Stimulated activated CD4-positive, alpha-beta T cell treated with anti-CD3 and anti-CD28 coated beads, Interleukin-4, amount 100 ng/mL, for 48 hours (primary cell): ENCODE results near the gene PAFAH2.
"Not testable (repeated sequence)": the region's sequence is repeated elsewhere in the genome, so short reads cannot be mapped to it uniquely, and the experiment has no call there.

Experiments
- DNase-seq, 2 donors: peaks; one replicate each; pipeline ENCODE4 v3.0.0-alpha.2; 2020; ENCODE audit warnings: low read depth in 2 of 2

The PAFAH2 gene

DNA sequence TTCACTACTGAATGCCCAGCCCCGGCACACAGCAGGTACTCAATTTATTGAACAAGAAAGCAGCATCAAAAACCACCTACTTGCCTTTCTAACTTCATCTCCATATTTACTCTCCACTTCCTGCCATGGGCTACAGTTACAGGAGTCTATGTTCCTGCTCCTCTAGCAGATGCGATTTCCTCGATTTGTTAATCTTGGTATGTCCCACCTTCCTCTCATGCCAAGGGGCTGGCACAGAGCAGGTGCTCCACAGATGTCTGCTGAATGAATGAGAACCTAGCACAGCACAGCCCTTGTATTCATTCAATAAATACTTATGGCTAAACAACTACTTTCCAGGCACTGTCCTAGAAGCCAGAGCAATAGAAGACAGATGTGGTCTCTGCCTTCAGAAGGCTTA, 12.2 kb downstream of the PAFAH2 start:
- DNase-seq, result no peak

DNA sequence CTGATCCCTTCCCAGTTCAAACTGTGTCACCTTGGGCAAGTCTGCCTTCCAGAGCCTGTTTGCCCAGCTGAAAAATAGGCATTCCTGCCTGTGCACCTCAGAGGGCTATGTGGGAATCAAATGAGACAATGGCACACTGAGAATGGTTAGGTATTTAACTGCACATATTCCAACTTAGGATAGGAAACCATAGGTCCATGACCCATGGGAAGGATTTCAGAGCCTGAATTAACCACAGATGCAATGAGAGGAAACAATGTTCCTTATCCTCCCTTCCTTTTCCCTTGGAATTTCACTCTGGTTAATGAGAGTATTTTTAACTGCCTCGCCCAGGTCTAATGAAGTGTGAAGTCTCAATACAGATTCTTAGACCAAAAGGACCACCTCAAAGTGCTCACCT, 12.7 kb downstream of the PAFAH2 start:
- no peak for DNase-seq

DNA sequence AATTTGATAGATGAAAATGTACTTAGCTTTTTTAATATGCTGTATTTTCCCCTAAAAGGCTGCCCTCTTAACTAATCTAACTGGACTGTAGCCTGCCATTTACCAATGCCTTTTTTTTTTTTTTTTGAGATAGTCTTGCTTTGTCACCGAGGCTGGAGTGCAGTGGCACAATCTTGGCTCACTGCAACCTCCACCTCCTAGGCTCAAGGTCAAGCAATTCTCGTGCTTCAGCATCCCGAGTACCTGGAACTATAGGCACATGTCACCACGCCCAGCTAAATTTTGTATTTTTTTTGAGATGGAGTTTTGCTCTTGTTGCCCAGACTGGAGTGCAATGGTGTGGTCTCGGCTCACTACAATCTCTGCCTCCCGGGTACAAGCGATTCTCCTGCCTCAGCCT, 18.7 kb downstream of the PAFAH2 start:
- no peak for DNase-seq

DNA sequence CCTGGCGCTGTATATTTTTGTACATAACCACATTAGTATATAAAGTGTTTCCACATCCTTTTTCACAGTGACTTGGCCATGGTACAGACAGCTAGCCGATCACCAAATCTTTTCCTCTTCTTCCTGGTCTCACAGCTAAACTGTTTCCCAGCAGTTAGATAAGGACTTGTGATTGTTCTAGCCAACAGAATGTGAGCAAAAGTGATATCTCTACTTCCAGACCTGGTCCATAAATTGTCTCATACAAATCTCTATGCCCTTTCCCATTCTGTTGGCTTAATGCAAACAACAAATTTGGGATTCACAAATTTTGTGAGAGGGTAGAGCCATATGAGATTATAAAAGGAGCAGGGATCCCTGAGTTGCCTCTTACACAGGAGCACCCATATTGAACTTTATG, 19.5 kb downstream of the PAFAH2 start:
- no peak for DNase-seq

DNA sequence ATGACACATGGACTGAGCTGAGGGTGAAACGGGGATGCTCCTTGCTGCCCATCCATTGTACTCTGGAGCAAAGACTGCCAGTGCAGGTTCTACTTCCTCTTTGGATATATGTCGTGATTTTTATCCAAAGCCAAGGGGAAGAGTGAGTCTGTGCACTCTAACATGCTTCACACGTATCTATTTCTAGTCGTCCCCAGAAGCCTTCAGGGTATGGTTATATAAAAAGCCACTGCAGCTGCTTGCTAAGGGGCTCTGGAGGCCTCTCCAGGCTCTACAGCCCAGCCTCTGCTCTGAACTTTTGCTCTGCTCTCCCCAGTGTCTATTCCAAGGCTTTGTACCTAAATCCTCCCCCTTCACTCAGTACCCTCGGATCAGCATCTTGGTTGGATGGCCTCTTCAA, 20.1 kb downstream of the PAFAH2 start:
- no peak for DNase-seq

DNA sequence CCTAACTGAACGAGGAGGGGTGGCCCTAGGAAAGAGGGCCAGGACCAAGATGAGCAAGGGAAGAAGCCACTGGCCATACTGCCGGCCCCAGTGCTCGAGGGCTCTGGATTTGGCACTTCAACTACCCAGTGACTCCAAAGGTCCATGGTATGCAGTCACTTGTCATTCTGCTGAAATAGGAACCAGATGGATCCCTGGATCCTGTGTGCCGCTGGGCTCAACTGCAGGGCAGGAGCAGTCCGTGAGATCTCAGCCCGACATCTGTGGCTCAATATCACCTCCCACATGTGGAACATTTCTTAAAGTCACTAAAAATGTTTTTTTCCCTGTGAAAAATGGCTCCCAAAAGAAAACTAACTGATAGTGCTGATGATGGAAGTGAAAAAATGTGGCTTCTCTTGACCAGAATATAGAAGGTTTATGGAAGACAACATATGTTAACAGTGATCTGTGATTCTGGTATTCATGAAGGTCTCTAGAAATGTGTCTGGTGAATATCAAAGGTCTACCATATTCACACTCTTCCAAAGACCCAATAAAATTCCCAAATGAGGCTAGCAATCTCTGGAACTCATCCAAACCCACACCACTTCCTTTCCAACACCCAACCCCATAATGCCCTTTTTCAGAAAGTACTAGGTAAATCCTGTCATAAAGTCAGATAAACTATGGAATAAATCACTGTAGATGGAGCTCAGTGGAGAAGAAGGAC, 24.1 kb downstream of the PAFAH2 start:
- DNase-seq, result no peak

DNA sequence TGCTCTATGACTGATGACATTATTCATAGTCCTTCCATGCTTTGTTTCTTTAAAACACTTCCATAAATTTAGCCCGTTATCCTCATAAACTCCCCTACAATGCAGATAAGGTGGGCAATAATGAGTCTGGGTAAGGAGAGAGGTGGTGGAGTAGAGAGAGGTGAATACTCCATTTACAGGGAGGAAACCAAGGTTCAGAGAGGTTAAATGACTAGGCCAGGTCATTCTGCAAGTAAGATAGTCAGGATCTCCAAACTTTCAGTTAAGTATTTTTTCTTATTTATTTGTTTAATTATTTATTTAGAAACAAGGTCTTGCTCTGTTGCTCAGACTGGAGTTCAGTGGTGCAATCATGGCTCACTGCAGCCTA, 26.1 kb downstream of the PAFAH2 start:
- DNase-seq, result no peak

DNA sequence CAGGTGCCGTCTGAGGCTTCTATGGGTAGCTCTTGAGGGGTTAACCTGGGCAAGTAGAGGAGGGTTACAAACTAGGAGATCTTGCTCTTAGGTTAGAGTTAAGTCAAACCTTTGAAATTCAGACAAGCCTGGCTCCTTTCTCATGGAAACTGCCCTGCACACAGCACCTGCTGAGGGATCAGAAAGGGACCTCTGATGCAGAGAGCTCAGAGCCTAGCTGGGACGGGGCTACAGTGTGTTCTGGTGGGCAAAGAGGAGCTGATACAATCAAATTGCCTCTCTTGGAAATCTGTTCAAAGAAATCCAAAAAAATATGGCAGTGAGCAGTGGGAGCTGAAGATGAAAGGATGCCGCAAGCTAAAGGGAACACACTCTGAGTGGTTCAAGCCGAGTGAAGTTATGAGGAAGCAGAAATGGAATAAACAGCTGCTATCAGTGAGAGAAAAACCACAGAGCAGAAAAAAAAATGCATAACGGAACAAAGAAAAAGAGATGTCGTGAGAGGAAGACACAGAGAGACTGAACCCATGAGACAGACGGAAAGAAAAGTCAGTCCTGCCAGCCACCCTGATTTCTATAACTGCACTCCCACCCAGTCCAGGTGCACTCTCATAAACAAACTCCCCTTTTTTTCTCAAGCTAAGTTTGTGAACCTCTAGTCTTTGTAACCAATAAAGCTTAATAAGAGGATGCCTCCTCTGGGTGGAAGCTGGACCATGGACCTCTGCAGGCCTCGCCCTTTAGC, 26.6 kb downstream of the PAFAH2 start:
- DNase-seq, result no peak

DNA sequence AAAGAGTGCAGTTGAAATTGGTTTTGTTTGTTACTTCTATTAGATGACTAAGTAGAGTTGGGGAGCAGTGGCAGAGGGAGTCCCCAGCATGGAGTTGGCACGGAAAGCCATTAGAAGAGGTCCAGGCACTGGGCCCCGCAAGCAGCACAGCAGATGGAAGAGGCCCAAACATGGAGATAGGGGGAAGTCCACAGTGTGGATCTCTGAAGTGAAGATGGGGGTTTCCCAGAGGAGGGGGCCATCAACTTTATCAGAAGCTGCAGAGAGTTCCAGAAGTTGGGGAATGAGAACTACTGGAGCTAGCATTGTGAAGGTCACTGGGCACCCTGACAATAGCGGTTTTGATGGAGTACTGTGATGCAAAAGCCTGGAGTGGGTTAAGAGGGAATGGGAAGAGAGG, 30.6 kb downstream of the PAFAH2 start:
- DNase-seq, result no peak

DNA sequence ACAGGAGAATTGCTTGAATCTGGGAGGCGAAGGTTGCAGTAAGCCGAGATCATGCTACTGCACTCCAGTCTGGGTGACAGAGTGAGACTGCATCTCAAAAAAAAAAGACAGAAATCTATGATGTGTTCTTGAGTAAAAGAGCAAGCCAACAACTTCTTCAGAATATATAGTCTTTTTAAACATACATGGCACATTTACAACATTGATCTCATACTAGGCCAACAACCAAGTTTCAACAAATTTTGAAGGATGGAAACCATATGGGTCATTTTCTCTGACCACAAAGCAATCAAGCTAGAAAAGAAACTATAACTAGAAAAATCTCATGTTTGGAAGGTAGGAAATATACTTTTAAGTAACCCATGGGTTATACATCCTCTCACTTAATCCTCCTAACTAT, 38.3 kb downstream of the PAFAH2 start:
- DNase-seq, result no peak

DNA sequence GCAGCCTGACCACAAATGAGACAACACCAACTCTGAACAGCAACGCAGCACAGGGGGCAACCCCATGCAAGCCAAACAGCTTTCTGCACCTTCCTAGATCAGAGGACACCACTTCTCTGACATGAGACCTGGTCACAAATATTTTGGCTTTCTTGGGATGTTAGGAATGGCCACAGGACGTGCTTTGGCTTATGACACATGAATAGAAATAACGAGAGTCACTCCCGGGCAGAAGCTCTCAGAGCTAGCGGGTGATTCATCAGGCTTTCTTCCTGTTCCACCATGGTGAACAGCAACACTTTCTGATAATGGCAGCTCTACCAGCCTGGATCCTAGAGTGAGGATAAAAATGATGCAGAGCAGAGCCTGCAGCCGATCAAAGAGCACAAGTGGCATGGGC, 39.4 kb downstream of the PAFAH2 start:
- no peak for DNase-seq

DNA sequence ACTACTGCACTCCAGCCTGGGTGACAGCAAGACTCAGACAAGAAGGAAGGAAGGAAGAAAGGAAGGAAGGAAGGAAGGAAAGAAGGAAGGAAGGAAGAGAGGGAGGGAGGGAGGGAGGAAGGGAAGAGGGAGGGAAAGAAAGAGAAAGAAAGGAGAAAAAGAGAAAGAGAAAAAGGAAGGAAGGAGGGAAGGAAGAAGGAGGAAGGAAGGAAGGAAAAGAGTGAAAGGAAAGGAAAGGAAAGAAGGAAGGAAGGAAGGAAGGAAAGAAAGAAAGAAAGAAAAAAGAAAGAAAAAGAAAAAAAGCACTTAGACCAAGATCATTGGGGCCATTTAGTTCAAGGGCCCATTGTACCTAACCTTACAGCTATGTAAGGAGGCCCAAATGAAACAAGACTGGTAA, 42.3 kb downstream of the PAFAH2 start:
- no peak for DNase-seq

DNA sequence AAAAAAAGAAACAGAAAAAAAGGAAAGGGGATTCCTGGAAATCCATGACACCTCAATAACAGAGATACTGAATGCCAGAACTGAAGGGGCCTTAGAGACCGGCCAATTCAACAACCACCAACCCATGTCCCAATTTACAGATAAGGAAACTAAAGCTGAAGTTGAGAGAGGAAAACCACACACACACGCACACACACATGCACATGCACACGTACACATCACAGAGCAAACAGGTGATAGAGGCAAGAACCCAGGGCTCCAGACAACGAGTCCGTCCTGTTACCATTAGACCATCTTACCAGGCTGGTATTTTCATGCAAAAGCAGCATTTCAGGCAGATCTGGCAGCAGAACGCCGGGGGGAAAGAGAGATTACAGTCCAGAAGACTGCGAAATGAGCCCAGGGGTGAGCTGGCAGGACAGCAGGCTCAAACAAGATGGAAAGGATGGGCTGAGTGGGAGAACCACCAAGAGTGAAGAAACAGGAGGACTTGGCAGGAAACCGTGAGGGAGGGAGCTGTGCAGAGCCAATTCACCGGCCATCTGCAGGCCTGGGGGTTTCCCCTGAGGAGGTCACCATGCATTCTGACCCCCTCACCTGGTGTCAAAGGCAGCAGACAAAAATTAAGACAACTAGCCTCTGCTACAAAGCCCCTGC, 43.5 kb downstream of the PAFAH2 start:
- DNase-seq, result no peak

DNA sequence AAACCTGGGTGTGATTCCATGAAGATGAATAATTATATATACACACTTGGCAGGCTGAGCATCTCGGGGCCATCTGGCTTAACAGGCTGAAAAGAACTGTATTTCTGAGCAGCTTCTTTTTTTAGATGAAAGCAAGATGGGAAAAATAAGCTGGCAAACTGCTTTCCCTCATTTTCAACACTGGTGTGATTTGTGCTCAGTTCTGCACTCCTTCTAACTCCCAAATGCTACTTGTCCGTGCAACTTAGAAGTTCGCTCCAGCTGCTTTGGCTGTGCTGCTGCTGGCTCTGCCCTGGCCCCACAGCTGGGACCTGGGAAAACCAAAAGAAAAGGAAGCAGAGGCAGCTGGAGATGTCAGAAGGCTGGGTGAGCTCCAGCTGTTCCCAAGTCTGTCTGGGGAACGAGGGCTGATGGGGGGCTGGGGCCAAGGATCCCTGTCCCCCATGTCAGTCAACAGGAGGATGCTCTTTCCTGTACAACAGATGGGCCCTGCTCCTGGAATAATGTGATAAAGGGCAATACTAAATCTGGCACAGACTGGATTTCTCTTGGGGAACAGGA, 44.9 kb downstream of the PAFAH2 start:
- no peak for DNase-seq

DNA sequence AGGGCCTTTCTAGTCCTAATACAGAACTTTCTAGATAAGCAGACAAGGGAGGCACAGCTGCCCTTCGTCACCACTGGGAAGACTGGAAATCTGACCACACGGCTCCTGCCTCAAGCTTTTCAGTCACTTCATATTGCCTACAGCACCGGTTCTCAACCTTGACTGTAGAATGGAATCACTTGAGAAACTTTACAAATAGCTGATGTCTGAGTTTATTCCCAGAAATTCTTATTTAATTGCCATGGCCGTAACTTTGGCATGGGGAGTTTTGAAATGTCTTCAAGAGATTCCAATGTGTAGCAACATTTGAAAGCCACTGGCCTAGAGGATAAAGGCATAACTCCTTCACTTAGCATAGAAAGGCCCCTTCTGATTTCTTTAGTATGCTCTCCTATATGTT, 49.2 kb downstream of the PAFAH2 start:
- DNase-seq, result no peak

DNA sequence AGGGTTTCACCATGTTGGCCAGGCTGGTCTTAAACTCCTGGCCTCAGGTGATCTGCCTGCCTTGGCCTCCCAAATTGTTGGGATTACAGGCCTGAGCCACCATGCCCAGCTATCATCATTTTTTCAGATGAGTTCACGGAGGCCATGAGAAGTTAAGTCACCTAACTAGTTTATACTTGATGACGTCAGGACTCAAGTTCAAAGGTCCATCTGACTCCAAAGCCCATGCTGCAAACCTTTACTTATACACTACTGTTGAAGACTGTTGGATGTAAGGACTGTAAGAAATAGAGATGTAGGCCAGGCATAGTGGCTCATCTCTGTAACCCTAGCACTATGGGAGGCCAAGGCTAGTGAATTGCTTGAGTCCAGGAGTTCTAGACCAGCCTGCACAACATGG, 50.8 kb downstream of the PAFAH2 start:
- no peak for DNase-seq

DNA sequence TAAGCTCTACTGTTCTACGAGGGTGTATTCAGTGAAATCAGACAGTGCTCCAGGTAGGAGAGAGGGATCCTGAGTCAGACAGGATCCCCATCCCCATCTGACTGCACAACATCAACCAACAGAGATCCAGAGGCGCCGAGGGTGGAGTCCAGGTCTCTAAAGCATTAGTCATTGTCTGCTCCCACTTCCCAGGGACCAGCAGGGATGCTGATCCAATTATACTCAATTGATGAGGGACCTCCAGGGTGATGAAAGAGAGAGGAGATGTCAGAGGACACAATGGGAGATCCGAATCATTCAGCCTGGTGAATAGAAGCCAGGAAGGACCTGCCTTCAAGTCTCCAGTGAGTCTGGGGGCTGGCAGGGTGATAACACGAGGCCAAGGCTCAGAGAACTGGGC, 52.1 kb downstream of the PAFAH2 start:
- DNase-seq, result no peak

DNA sequence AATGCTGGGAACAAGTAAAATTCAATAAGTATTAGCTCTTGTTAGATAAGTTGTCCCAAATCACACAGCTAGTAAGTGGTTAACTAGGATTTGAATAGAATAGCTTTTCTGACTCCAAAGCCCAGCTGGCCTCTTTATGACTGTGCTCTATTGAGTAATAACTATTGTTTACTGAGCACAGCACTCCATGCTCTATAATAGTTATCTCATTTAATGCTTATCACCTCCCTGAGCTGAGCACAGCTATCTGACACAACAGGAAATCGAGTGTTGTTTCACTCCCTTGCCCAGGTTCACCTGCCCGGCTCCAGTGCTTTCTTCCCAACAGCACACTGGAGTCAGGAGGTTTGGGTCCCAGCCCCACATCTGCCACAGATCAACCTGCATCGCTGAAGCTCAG, 52.9 kb downstream of the PAFAH2 start:
- DNase-seq, result no peak

DNA sequence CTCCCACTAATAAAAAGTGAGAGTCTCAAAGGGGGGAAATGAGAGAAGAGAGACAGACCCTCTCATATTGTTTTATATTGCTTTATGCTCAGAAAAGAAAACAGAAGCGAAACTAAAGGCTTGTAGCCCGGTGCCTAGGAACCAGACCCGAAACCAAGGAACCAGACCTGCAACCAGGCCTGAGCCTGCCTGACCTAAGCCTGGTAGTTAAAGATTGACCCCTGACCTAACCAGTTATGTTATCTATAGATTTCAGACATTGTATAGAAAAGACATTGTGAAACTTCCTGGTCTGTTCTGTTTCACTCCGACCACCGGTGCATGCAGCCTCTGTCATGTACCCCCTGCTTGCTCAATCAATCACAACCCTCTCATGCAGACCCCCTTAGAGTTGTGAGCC, 54.4 kb downstream of the PAFAH2 start:
- DNase-seq, result not testable (repeated sequence)

DNA sequence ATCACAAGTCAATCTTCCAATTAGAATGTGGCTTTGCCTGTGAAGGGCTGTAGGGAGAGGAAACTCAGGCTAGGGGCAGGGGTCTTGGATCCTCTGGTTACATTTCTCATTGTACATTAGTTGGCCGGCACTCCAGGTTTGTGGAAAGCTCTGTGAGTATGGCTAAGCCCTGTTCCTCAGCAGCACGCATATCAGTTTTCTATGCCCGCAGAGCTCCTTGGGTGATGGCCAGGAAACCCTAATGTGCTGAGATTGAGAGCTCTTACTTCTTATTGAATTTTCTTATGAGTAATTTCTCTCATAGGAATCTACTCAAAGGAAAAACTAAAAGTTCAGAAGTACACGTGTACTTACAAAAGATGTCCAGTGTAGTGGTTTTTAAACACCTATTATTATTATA, 60.9 kb downstream of the PAFAH2 start:
- no peak for DNase-seq

DNA sequence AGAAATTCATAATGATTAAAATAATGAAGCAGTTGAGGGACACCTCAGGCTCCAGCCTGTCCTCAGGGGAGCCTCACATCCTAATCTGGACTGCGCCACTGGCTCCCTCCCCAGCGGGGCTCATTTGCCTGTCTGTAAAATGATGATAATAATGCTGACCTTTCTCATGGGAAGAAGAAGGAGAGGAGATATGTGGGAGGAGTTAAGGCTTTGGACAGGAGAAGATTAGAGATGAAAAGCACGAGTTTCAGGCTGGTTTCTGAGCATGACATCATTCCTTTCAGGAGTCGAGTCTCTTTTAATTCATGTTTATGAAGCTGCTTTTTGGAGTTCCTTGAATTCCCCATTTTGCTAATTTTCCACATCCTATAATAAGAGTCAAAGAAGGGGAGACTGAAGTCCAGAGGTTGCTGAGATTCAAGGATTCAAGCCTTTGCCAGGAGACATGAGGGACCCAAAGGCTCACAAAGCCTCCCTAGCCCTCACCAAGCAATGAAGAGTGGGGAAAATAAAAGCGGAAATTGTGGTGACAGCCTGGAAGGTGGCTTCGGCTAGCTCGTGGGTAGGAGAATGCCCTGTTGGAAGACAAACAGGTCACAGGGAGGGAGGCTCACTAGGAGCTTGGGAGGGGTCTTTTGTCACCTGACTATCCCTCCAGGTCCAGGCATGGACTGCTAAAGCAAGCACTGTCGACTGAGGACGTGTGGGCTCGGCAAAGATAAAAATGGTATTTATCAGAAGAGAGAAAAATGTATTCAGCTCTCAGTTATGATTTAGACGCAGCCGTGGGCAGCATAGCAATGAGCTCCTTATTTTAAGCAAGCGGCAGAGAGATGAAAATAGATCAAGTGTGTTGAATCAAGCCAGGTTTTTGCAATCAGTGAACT, 64.1 kb downstream of the PAFAH2 start:
- no peak for DNase-seq
